GM23338 (cell line): Measurements from ENCODE around the gene ATG16L2. TPM values are rescaled to one million over a fixed set of nuclear protein-coding genes. Genes with fewer than 3 reads are reported as not detected.

Experiments used
- ATAC-seq: fragments of 200-7000 bp; cut with Tn5 transposase; 3 replicates; pipeline ENCODE4 v1.9.1; 2020
- DNase-seq: peaks from one replicate; pipeline ENCODE4 v3.0.0-alpha.2; 2015; ENCODE audit warnings: low spot score
- H2AFZ ChIP-seq: fragments of 200-600 bp; sonication (generic); 2 replicates; pipeline ENCODE4 v1.8.0; 2016; ENCODE audit warnings: antibody characterized with exemption, mild to moderate bottlenecking, moderate library complexity
- H3F3A ChIP-seq: fragments of 200-600 bp; sonication (generic); replicated peaks from 2 replicates; pipeline ENCODE4 v1.8.0; 2017; ENCODE audit warnings: antibody characterized with exemption, mixed run types, low read depth
- H3K27ac ChIP-seq: fragments of 200-600 bp; sonication (generic); 2 replicates; pipeline ENCODE4 v1.6.1; 2016; ENCODE audit warnings: low read depth
- H3K27me3 ChIP-seq: fragments of 200-600 bp; sonication (generic); 2 replicates; pipeline ENCODE4 v1.8.0; 2016; ENCODE audit warnings: mild to moderate bottlenecking, mixed run types, moderate library complexity; ENCODE audit not compliant: insufficient read depth
- H3K36me3 ChIP-seq: fragments of 200-600 bp; sonication (generic); 2 replicates; pipeline ENCODE4 v1.8.0; 2016; ENCODE audit warnings: mild to moderate bottlenecking; ENCODE audit not compliant: insufficient read depth
- H3K4me1 ChIP-seq: fragments of 200-600 bp; sonication (generic); 2 replicates; pipeline ENCODE4 v1.8.0; 2016; ENCODE audit warnings: mild to moderate bottlenecking, moderate library complexity; ENCODE audit not compliant: insufficient read depth
- H3K4me2 ChIP-seq: fragments of 200-600 bp; sonication (generic); 2 replicates; pipeline ENCODE4 v1.7.1; 2017; ENCODE audit warnings: mixed run types
- H3K4me3 ChIP-seq: fragments of 200-600 bp; sonication (generic); 2 replicates; pipeline ENCODE4 v1.6.1; 2016; ENCODE audit warnings: mixed run types
- H3K79me2 ChIP-seq: fragments of 200-600 bp; sonication (generic); replicated peaks from 2 replicates; pipeline ENCODE4 v1.8.0; 2017; ENCODE audit warnings: mild to moderate bottlenecking; ENCODE audit not compliant: insufficient read depth
- H3K9me2 ChIP-seq: fragments of 200-600 bp; sonication (generic); 2 replicates; pipeline ENCODE4 v1.8.0; 2017; ENCODE audit not compliant: insufficient read depth
- H4K20me1 ChIP-seq: fragments of 200-600 bp; sonication (generic); replicated peaks from 2 replicates; pipeline ENCODE4 v1.8.0; 2017; ENCODE audit warnings: mild to moderate bottlenecking; ENCODE audit not compliant: insufficient read depth
- H3K27ac Mint-ChIP-seq: 2 replicates; pipeline ENCODE4 v1.8.0; 2020; ENCODE audit warnings: inconsistent platforms, mild to moderate bottlenecking, moderate library complexity, mixed read lengths
- H3K27me3 Mint-ChIP-seq: 3 replicates; pipeline ENCODE4 v1.8.0; 2022; ENCODE audit warnings: low read depth, mild to moderate bottlenecking, moderate library complexity, mixed read lengths, inconsistent platforms; ENCODE audit not compliant: insufficient read depth, poor library complexity
- H3K36me3 Mint-ChIP-seq: 3 replicates; pipeline ENCODE4 v1.8.0; 2021; ENCODE audit warnings: low read depth, mild to moderate bottlenecking, inconsistent platforms, moderate library complexity, mixed read lengths
- H3K4me1 Mint-ChIP-seq: 3 replicates; pipeline ENCODE4 v1.8.0; 2020; ENCODE audit warnings: mild to moderate bottlenecking, inconsistent platforms, mixed read lengths
- H3K4me3 Mint-ChIP-seq: 3 replicates; pipeline ENCODE4 v1.8.0; 2021; ENCODE audit warnings: moderate library complexity, mild to moderate bottlenecking, inconsistent platforms, mixed read lengths
- H3K9me3 Mint-ChIP-seq: 3 replicates; pipeline ENCODE4 v1.8.0; 2020; ENCODE audit warnings: moderate library complexity, mild to moderate bottlenecking, inconsistent platforms, mixed read lengths
- CREB1 ChIP-seq: fragments of 250-450 bp; sonication (Bioruptor Pico); IDR thresholded peaks from 2 replicates; pipeline ENCODE4 v1.5.0; 2020; ENCODE audit warnings: low read depth, mild to moderate bottlenecking, moderate library complexity
- CTCF ChIP-seq, 2 experiments: fragments of 200-600 bp in 1 of 2; sonication (generic) in 1 of 2; conservative IDR thresholded peaks; 2 replicates each; pipeline versions ENCODE4 v1.5.1 to v1.6.1; 2016 to 2017; ENCODE audit warnings: antibody characterized with exemption in 2 of 2, low read depth in 2 of 2, mild to moderate bottlenecking in 2 of 2, moderate library complexity in 1 of 2
- ETS1 ChIP-seq: IDR thresholded peaks from 2 replicates; pipeline ENCODE4 v1.6.1; 2016; ENCODE audit warnings: antibody characterized with exemption
- EZH2 ChIP-seq: fragments of 200-600 bp; sonication (generic); IDR thresholded peaks from one replicate; pipeline ENCODE4 v1.8.0; 2017; ENCODE audit warnings: antibody characterized with exemption, mild to moderate bottlenecking, low read depth; ENCODE audit not compliant: unreplicated experiment
- EZH2phosphoT487 ChIP-seq: fragments of 200-600 bp; sonication (generic); IDR thresholded peaks from one replicate; pipeline ENCODE4 v1.8.1; 2018; ENCODE audit warnings: antibody characterized with exemption; ENCODE audit not compliant: unreplicated experiment
- JUNB ChIP-seq: IDR thresholded peaks from one replicate; pipeline ENCODE4 v1.6.1; 2016; ENCODE audit warnings: antibody characterized with exemption; ENCODE audit not compliant: unreplicated experiment
- NANOG ChIP-seq: IDR thresholded peaks from 2 replicates; pipeline ENCODE4 v1.6.1; 2016; ENCODE audit warnings: antibody characterized with exemption, borderline replicate concordance
- ZNF114 ChIP-seq: fragments of 250-450 bp; sonication (Bioruptor Pico); IDR thresholded peaks from 2 replicates; pipeline ENCODE4 v1.5.0; 2020; ENCODE audit warnings: mild to moderate bottlenecking, moderate library complexity
- ZNF331 ChIP-seq: fragments of 250-450 bp; sonication (Bioruptor Pico); IDR thresholded peaks from 2 replicates; pipeline ENCODE4 v1.5.0; 2020; ENCODE audit warnings: low read depth, mild to moderate bottlenecking, moderate library complexity
- polyA plus RNA-seq: library from polyadenylated mRNA; unstranded; fragments of >200 nt; fragmentation: Nextera tagmentation; extraction: Ambion mirVana; gene quantifications from 2 replicates; pipeline ENCODE4 v1.2.1, GENCODE V29; 2016
- total RNA-seq: library from RNA; depleted of rRNA; stranded (reverse); fragments of >200 nt; shearing (Covaris generic); gene quantifications from 2 replicates; pipeline ENCODE4 v1.2.3, GENCODE V29; 2014

Gene ATG16L2
- total and polyA plus RNA-seq, 2 experiments from 2014 or later, result 9.6 to 24.6 TPM

- Histone ChIP-seq H3F3A (no peaks in the 10 kb centered on the region), H3K27ac (no peak overlapping the region), H3K4me2 (no peak overlapping the region), H3K9me2 (no peaks in the 10 kb centered on the region), H3K4me3 (no peak overlapping the region), H2AFZ (no peak overlapping the region), H4K20me1 (no peaks in the 10 kb centered on the region), H3K36me3 (no peaks in the 10 kb centered on the region), H3K79me2 (no peaks in the 10 kb centered on the region), H3K27me3 (peaks cover 14% of the 10 kb centered on the region), H3K4me1 (peaks cover under 1% of the 10 kb centered on the region; the same call in 1 of the 2 replicates)
- no peaks in the 10 kb centered on the region for H3K9me3 Mint-ChIP-seq
- peaks cover 10% of the 10 kb centered on the region for H3K27me3 Mint-ChIP-seq
- no peak for DNase-seq
- TF ChIP-seq EZH2phosphoT487, result no peak
- no peak for TF ChIP-seq ZNF331 (CRISPR knock-in tag)
- TF ChIP-seq EZH2, result no peak
- TF ChIP-seq CTCF (conservative IDR thresholded peaks at IDR 0.05; ENCODE audit: low read depth in 2 of 2), result no peak
- no peak for TF ChIP-seq JUNB
- TF ChIP-seq CREB1 (CRISPR knock-in tag), result no peak
- ATAC-seq, result no peak
- no peaks in the 10 kb centered on the region; the same call in 2 of the 3 replicates for H3K36me3 Mint-ChIP-seq
- H3K27ac Mint-ChIP-seq, result no peak overlapping the region
- H3K4me3 Mint-ChIP-seq, result no peak overlapping the region
- peaks cover 16% of the 10 kb centered on the region for H3K4me1 Mint-ChIP-seq
Observed at GRCh38 chr11:72776844-72777754, 37.1 kb upstream of the ATG16L2 start.

- Mint-ChIP-seq H3K27ac (no peak overlapping the region), H3K9me3 (no peaks in the 10 kb centered on the region), H3K4me3 (no peak overlapping the region), H3K27me3 (peaks cover 15% of the 10 kb centered on the region), H3K36me3 (no peaks in the 10 kb centered on the region; the same call in 2 of the 3 replicates), H3K4me1 (peaks cover 23% of the 10 kb centered on the region)
- Histone ChIP-seq H3K4me1 (peaks cover 8% of the 10 kb centered on the region; the same call in 1 of the 2 replicates), H3K4me2 (no peak overlapping the region), H3K27me3 (peaks cover 14% of the 10 kb centered on the region), H4K20me1 (no peaks in the 10 kb centered on the region), H3K9me2 (no peaks in the 10 kb centered on the region), H2AFZ (no peak overlapping the region), H3K27ac (no peak overlapping the region), H3K79me2 (no peaks in the 10 kb centered on the region), H3K4me3 (no peak overlapping the region), H3K36me3 (no peaks in the 10 kb centered on the region), H3F3A (no peaks in the 10 kb centered on the region)
- no peak for DNase-seq
- TF ChIP-seq ETS1, result no peak
- TF ChIP-seq NANOG, result no peak
- TF ChIP-seq CTCF (conservative IDR thresholded peaks at IDR 0.05; ENCODE audit: low read depth in 2 of 2), result no peak
- TF ChIP-seq JUNB, result no peak
- no peak for TF ChIP-seq ZNF114
- TF ChIP-seq CREB1 (CRISPR knock-in tag), result no peak
- no peak for ATAC-seq
Observed at GRCh38 chr11:72777755-72778278, 36.4 kb upstream of the ATG16L2 start.
